Endothelial cell of umbilical vein (primary cell): ENCODE measurements around the gene MKNK1.

Experiments used
- CTCF ChIP-seq, 2 donors: IDR thresholded peaks; 1 replicate in 1 of 2; 2 replicates in 1 of 2; pipeline ENCODE4 v1.5.1; 2011; ENCODE audit warnings: low read length in 2 of 2, mild to moderate bottlenecking in 2 of 2, moderate library complexity in 2 of 2, control low read depth in 1 of 2, inconsistent platforms in 1 of 2, low read depth in 1 of 2; ENCODE audit not compliant: insufficient read depth in 1 of 2; ENCODE audit errors: extremely low read depth in 1 of 2
- EZH2 ChIP-seq: IDR thresholded peaks from 2 replicates; pipeline ENCODE4 v1.6.1; 2012; ENCODE audit warnings: borderline replicate concordance, low read depth, mild to moderate bottlenecking, moderate library complexity, low read length, inconsistent platforms; ENCODE audit not compliant: severe bottlenecking
- FOS ChIP-seq: IDR thresholded peaks from 2 replicates; pipeline ENCODE4 v1.6.1; 2011; ENCODE audit warnings: mild to moderate bottlenecking, low read length, moderate library complexity, borderline replicate concordance; ENCODE audit not compliant: insufficient read depth
- GATA2 ChIP-seq: IDR thresholded peaks from 2 replicates; pipeline ENCODE4 v1.7.0; 2011; ENCODE audit warnings: low read depth, mild to moderate bottlenecking, moderate library complexity, mixed read lengths, low read length; ENCODE audit not compliant: insufficient read length, insufficient read depth
- JUN ChIP-seq: IDR thresholded peaks from 2 replicates; pipeline ENCODE4 v1.6.1; 2011; ENCODE audit warnings: borderline replicate concordance, low read depth; ENCODE audit not compliant: insufficient read length, insufficient read depth
- MAX ChIP-seq: IDR thresholded peaks from 2 replicates; pipeline ENCODE4 v1.6.1; 2011; ENCODE audit not compliant: insufficient read depth, insufficient read length
- MYC ChIP-seq: IDR thresholded peaks from one replicate; pipeline ENCODE4 v1.6.1; 2011; ENCODE audit warnings: mild to moderate bottlenecking, low read depth, low read length
- POLR2A ChIP-seq: IDR thresholded peaks from 2 replicates; pipeline ENCODE4 v1.6.1; 2012; ENCODE audit warnings: low read depth, mild to moderate bottlenecking, control low read depth, low read length
- POLR2AphosphoS5 ChIP-seq: IDR thresholded peaks from 2 replicates; pipeline ENCODE4 v1.6.1; 2012; ENCODE audit warnings: low read depth, mild to moderate bottlenecking, control low read depth, low read length, moderate library complexity; ENCODE audit not compliant: insufficient read depth

GRCh38 chr1:46575300-46575699, 28.8 kb downstream of the MKNK1 start:
- TF ChIP-seq CTCF (IDR thresholded peaks at IDR 0.05; ENCODE audit: extremely low read depth in 1 of 2, insufficient read depth in 1 of 2, low read depth in 1 of 2, low read length in 2 of 2): no peak
- no peak for TF ChIP-seq JUN
- TF ChIP-seq MAX: no peak
- TF ChIP-seq POLR2A: no peak
- TF ChIP-seq EZH2: no peak
- TF ChIP-seq POLR2AphosphoS5: no peak
- TF ChIP-seq GATA2: no peak
- no peak for TF ChIP-seq FOS
- no peak for TF ChIP-seq MYC
